ENCODE measurements around the gene EMP1. TPM values are rescaled to one million over a fixed set of nuclear protein-coding genes. Genes with fewer than 3 reads are reported as not detected.
A peak's percentile ranks its signal among the peaks of the same experiment; 100 is the strongest.

EMP1 gene
- total RNA-seq, 1 experiment from 2014 or later: 146 TPM

- intact Hi-C loops (cut with micrococcal nuclease; ENCODE audit: unreplicated experiment): loop anchor here (1.0 to 5.0 kb wide), 2 partner anchors 35 to 71 kb away; no protein-coding TSS in a partner anchor
- Mint-ChIP-seq H3K4me3 (ENCODE audit: low read depth, unreplicated experiment) (peak overlapping the region; percentile 25), H3K36me3 (ENCODE audit: insufficient read depth, unreplicated experiment) (no peaks in the 10 kb centered on the region), H3K4me1 (ENCODE audit: low read depth, unreplicated experiment) (peaks cover 70% of the 10 kb centered on the region), H3K27me3 (ENCODE audit: unreplicated experiment) (no peaks in the 10 kb centered on the region), H3K27ac (ENCODE audit: unreplicated experiment) (peak overlapping the region; percentile 58), H3K9me3 (ENCODE audit: low read depth, unreplicated experiment) (peaks cover 3% of the 10 kb centered on the region)
- CTCF ChIA-PET: interaction anchor here (0.9 kb wide), 1 partner anchor 24 kb away, joined by 5 read pairs; the partner anchor contains the start of gene EMP1
- DNase-seq: peak; percentile 73
- BruUV-seq (replicated peaks): no TSS peak
- no peak for TF ChIP-seq CTCF (IDR thresholded peaks at IDR 0.05; ENCODE audit: unreplicated experiment)
Measured at GRCh38 chr12:13171921-13172859, 24.3 kb upstream of the EMP1 start.

GRCh38 chr12:13173012-13173932 lies 23.3 kb upstream of the EMP1 start:
- peak overlapping the region; percentile 58 for H3K27ac Mint-ChIP-seq (ENCODE audit: unreplicated experiment)
- no peaks in the 10 kb centered on the region for H3K36me3 Mint-ChIP-seq (ENCODE audit: insufficient read depth, unreplicated experiment)
- peak; percentile 70 for DNase-seq
- BruUV-seq (replicated peaks): no TSS peak
- intact Hi-C loops (cut with micrococcal nuclease; ENCODE audit: unreplicated experiment): loop anchor here (5.0 kb wide), 1 partner anchor 34 kb away; no protein-coding TSS in a partner anchor
- H3K9me3 Mint-ChIP-seq (ENCODE audit: low read depth, unreplicated experiment): peaks cover 3% of the 10 kb centered on the region
- CTCF ChIA-PET: interaction anchor here (0.5 kb wide), 1 partner anchor 160 kb away, joined by 3 read pairs; no protein-coding TSS in a partner anchor
- H3K4me1 Mint-ChIP-seq (ENCODE audit: low read depth, unreplicated experiment): peaks cover 71% of the 10 kb centered on the region
- H3K4me3 Mint-ChIP-seq (ENCODE audit: low read depth, unreplicated experiment): peak overlapping the region; percentile 25
- no peaks in the 10 kb centered on the region for H3K27me3 Mint-ChIP-seq (ENCODE audit: unreplicated experiment)
- no peak for TF ChIP-seq CTCF (IDR thresholded peaks at IDR 0.05; ENCODE audit: unreplicated experiment)

GRCh38 chr12:13175499-13175898 lies 21.0 kb upstream of the EMP1 start:
- TF ChIP-seq CTCF (IDR thresholded peaks at IDR 0.05; ENCODE audit: unreplicated experiment): no peak
- H3K9me3 Mint-ChIP-seq (ENCODE audit: low read depth, unreplicated experiment): no peaks in the 10 kb centered on the region
- peak overlapping the region; percentile 13 for H3K4me3 Mint-ChIP-seq (ENCODE audit: low read depth, unreplicated experiment)
- H3K4me1 Mint-ChIP-seq (ENCODE audit: low read depth, unreplicated experiment): peaks cover 88% of the 10 kb centered on the region
- intact Hi-C loops (cut with micrococcal nuclease; ENCODE audit: unreplicated experiment): no loop called here
- H3K36me3 Mint-ChIP-seq (ENCODE audit: insufficient read depth, unreplicated experiment): no peaks in the 10 kb centered on the region
- BruUV-seq (replicated peaks): no TSS peak
- DNase-seq: no peak
- H3K27me3 Mint-ChIP-seq (ENCODE audit: unreplicated experiment): no peaks in the 10 kb centered on the region
- CTCF ChIA-PET: interaction anchor here (0.8 to 1.3 kb wide), 2 partner anchors 9 to 21 kb away, joined by 3 to 8 read pairs; partner anchors contain the start of gene EMP1
- H3K27ac Mint-ChIP-seq (ENCODE audit: unreplicated experiment): peak overlapping the region; percentile 20

- CTCF ChIA-PET: interaction anchor here (1.0 to 1.3 kb wide), 2 partner anchors 10 to 20 kb away, joined by 3 to 5 read pairs; partner anchors contain the start of gene EMP1
- H3K36me3 Mint-ChIP-seq (ENCODE audit: insufficient read depth, unreplicated experiment): no peaks in the 10 kb centered on the region
- no peaks in the 10 kb centered on the region for H3K9me3 Mint-ChIP-seq (ENCODE audit: low read depth, unreplicated experiment)
- intact Hi-C loops (cut with micrococcal nuclease; ENCODE audit: unreplicated experiment): no loop called here
- H3K4me3 Mint-ChIP-seq (ENCODE audit: low read depth, unreplicated experiment): no peak overlapping the region
- H3K27ac Mint-ChIP-seq (ENCODE audit: unreplicated experiment): no peak overlapping the region
- no peaks in the 10 kb centered on the region for H3K27me3 Mint-ChIP-seq (ENCODE audit: unreplicated experiment)
- peaks cover 80% of the 10 kb centered on the region for H3K4me1 Mint-ChIP-seq (ENCODE audit: low read depth, unreplicated experiment)
- TF ChIP-seq CTCF (IDR thresholded peaks at IDR 0.05; ENCODE audit: unreplicated experiment): no peak
- DNase-seq: peak; percentile 51
- no TSS peak for BruUV-seq (replicated peaks)
Measured at GRCh38 chr12:13176256-13176655, 20.3 kb upstream of the EMP1 start.

Measured in Calu3 (cell line).